SK-N-SH (cell line): ENCODE data around the gene CMTM2. TPM values are rescaled to one million over a fixed set of nuclear protein-coding genes. Genes with fewer than 3 reads are reported as not detected.

Experiments used
- CTCF ChIA-PET: fragments of 300-600, 350-600 bp; formaldehyde crosslinking; extraction: SDS; loops from one replicate; lab custom pipeline; 2021; lab: Yijun Ruan, JAX
- POLR2A ChIA-PET: fragments of 350-600 bp; sonication (Branson Sonifier 250); formaldehyde crosslinking; extraction: SDS; loops from one replicate; lab custom pipeline; 2020; ENCODE audit warnings: antibody characterized with exemption, inconsistent platforms; lab: Yijun Ruan, JAX
- DNase-seq: peaks from one replicate; pipeline ENCODE4 v3.0.0; 2012
- H2AFZ ChIP-seq: fragments of 200-600 bp; sonication (generic); 2 replicates; pipeline ENCODE4 v1.8.1; 2016; ENCODE audit warnings: antibody characterized with exemption, mild to moderate bottlenecking, low read depth
- H3F3A ChIP-seq: fragments of 200-600 bp; sonication (generic); replicated peaks from 2 replicates; pipeline ENCODE3; 2016; ENCODE audit warnings: antibody characterized with exemption, mild to moderate bottlenecking; ENCODE audit not compliant: insufficient read depth
- H3K27ac ChIP-seq, 2 experiments: fragments of 200-500 bp in 1 of 2; fragments of 200-600 bp in 1 of 2; sonication (Bioruptor generic) in 1 of 2; sonication (generic), shearing (Covaris generic) in 1 of 2; 2 replicates each; pipeline versions ENCODE4 v1.5.1 to v1.6.1; 2014 to 2016; ENCODE audit warnings: low read depth in 2 of 2, inconsistent platforms in 1 of 2, low read length in 1 of 2, mild to moderate bottlenecking in 1 of 2, mixed read lengths in 1 of 2
- H3K27me3 ChIP-seq: fragments of 200-600 bp; sonication (generic), shearing (Covaris generic); 2 replicates; pipeline ENCODE4 v1.6.1; 2016; ENCODE audit warnings: mixed run types; ENCODE audit not compliant: insufficient read depth
- H3K36me3 ChIP-seq, 2 experiments: fragments of 200-500 bp in 1 of 2; fragments of 200-600 bp in 1 of 2; sonication (Bioruptor generic) in 1 of 2; sonication (generic) in 1 of 2; replicated peaks in 1 of 2; 2 replicates each; pipeline versions ENCODE3 to v1.5.1; 2014 to 2016; ENCODE audit warnings: low read length in 1 of 2, mild to moderate bottlenecking in 1 of 2; ENCODE audit not compliant: insufficient read depth in 2 of 2, control insufficient read depth in 1 of 2
- H3K4me1 ChIP-seq, 2 experiments: fragments of 200-500 bp in 1 of 2; fragments of 200-600 bp in 1 of 2; sonication (Bioruptor generic) in 1 of 2; sonication (generic), shearing (Covaris generic) in 1 of 2; 2 replicates each; pipeline versions ENCODE4 v1.5.1 to v1.6.1; 2014 to 2016; ENCODE audit warnings: low read depth in 1 of 2, low read length in 1 of 2, mixed run types in 1 of 2; ENCODE audit not compliant: insufficient read depth in 2 of 2, control insufficient read depth in 1 of 2
- H3K4me2 ChIP-seq: fragments of 200-600 bp; sonication (generic), shearing (Covaris generic); 2 replicates; pipeline ENCODE4 v1.6.1; 2017; ENCODE audit warnings: mixed run types
- H3K4me3 ChIP-seq, 2 experiments: fragments of 200-500 bp in 1 of 2; fragments of 200-600 bp in 1 of 2; sonication (Bioruptor generic) in 1 of 2; sonication (generic), shearing (Covaris generic) in 1 of 2; 2 replicates each; pipeline versions ENCODE4 v1.5.1 to v1.8.1; 2014 to 2016; ENCODE audit warnings: low read depth in 2 of 2, inconsistent platforms in 1 of 2, low read length in 1 of 2, mild to moderate bottlenecking in 1 of 2, mixed read lengths in 1 of 2, moderate library complexity in 1 of 2
- H3K79me2 ChIP-seq: fragments of 200-600 bp; sonication (generic); 2 replicates; pipeline ENCODE4 v1.8.1; 2017; ENCODE audit warnings: mild to moderate bottlenecking; ENCODE audit not compliant: insufficient read depth
- H3K9ac ChIP-seq: fragments of 200-600 bp; sonication (generic); 2 replicates; pipeline ENCODE4 v1.6.1; 2017; ENCODE audit warnings: mixed run types
- H3K9me2 ChIP-seq: fragments of 200-600 bp; sonication (generic); 2 replicates; pipeline ENCODE4 v1.6.1; 2017; ENCODE audit warnings: mixed run types
- H3K9me3 ChIP-seq: fragments of 200-600 bp; sonication (generic); 2 replicates; pipeline ENCODE4 v1.6.1; 2017; ENCODE audit warnings: mixed run types, mild to moderate bottlenecking, moderate library complexity
- H4K20me1 ChIP-seq: fragments of 200-600 bp; sonication (generic); 2 replicates; pipeline ENCODE4 v1.6.1; 2017; ENCODE audit warnings: mild to moderate bottlenecking, mixed run types; ENCODE audit not compliant: insufficient read depth
- CTCF ChIP-seq: fragments of 200-600 bp; sonication (generic); IDR thresholded peaks from 2 replicates; pipeline ENCODE4 v1.6.1; 2017; ENCODE audit warnings: antibody characterized with exemption, mild to moderate bottlenecking, moderate library complexity
- FOSL2 ChIP-seq: IDR thresholded peaks from 2 replicates; pipeline ENCODE4 v1.4.0; 2012; ENCODE audit warnings: low read depth, mild to moderate bottlenecking, moderate library complexity, borderline replicate concordance
- FOXM1 ChIP-seq: IDR thresholded peaks from 2 replicates; pipeline ENCODE4 v1.4.0; 2012; ENCODE audit warnings: low read depth, mild to moderate bottlenecking
- GABPA ChIP-seq: IDR thresholded peaks from 2 replicates; pipeline ENCODE4 v1.4.0; 2012; ENCODE audit warnings: low read depth, mild to moderate bottlenecking
- NRF1 ChIP-seq: IDR thresholded peaks from 2 replicates; pipeline ENCODE4 v1.6.1; 2012; ENCODE audit warnings: low read depth, mild to moderate bottlenecking, low read length
- PBX3 ChIP-seq: IDR thresholded peaks from 2 replicates; pipeline ENCODE4; 2012
- RAD21 ChIP-seq: IDR thresholded peaks from 2 replicates; pipeline ENCODE4 v1.6.1; 2012; ENCODE audit warnings: mild to moderate bottlenecking, low read length
- RCOR1 ChIP-seq: fragments of 150-350 bp; IDR thresholded peaks from 2 replicates; pipeline ENCODE4 v1.6.1; 2017; ENCODE audit warnings: antibody characterized with exemption, low read length
- RFX5 ChIP-seq: IDR thresholded peaks from 2 replicates; pipeline ENCODE4 v1.6.1; 2012; ENCODE audit warnings: mild to moderate bottlenecking, improper control_type of control experiment, low read length
- SMC3 ChIP-seq: IDR thresholded peaks from 2 replicates; pipeline ENCODE4 v1.6.1; 2012; ENCODE audit warnings: low read depth, low read length, improper control_type of control experiment
- TAF1 ChIP-seq: IDR thresholded peaks from 2 replicates; pipeline ENCODE4 v1.6.1; 2012; ENCODE audit warnings: low read depth, mild to moderate bottlenecking, low read length, moderate library complexity, borderline replicate concordance
- WGBS: methylation state at CpG from one replicate; pipeline ENCODE4 v1.1.6; 2017; ENCODE audit warnings: low lambda C conversion rate; 5-methylcytosine and 5-hydroxymethylcytosine counted together
- polyA plus RNA-seq, 3 experiments: library from polyadenylated mRNA; depleted of rRNA; stranded (reverse); fragments of >200 nt; gene quantifications; 2 replicates each; pipeline ENCODE4 v1.2.3, GENCODE V29; 2012

The CMTM2 gene
- polyA plus RNA-seq, 1 of the 3 experiments (the other 2 are of a cell fraction), result not detected

DNA sequence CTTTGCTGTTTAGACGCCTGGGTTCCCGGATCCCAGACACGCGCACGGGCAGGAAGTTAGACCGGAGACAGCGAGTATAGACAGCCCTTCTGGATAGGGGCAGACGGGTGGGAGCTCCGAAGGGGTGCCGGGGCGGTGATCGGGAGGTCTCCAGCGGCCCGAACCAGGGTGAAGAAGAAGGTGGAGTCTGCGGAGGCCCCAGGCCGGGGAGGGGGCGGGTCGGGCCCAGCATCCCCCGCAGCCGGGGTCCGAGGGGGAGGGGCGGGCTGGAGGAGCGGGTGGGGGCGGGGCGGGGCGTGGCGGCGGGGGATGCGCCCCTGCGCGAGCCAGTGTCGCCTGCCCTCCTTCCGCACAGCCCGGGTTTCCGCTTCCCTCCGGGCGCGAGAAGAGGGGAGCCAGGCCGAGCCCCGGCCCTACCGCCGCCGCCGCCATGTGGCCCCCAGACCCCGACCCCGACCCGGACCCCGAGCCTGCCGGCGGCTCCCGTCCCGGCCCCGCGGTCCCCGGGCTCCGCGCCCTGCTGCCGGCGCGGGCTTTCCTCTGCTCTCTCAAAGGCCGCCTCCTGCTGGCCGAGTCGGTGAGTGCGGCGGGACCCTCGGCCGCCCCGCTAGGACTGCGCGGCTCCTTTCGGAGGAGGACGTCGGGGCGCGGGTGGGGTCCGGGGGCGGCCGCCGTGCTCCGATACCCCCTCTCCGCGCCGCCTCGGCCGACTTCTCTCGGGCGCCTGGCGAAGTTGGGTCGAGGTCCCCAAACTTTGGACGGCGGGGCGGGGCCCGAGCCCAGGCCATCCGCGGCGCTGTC, 25.3 kb downstream of the CMTM2 start, which contains the start of gene CMTM3:
CMTM3 (plus strand) TSS at position 329 of the 801 bp plus-strand sequence; CDS start at position 431, 102 bp downstream.
- peaks cover 48% of the 10 kb centered on the region for H3K79me2 ChIP-seq
- peak within 1 kb of the TSS; percentile 70 to 90 for H3K27ac ChIP-seq
- 4% methylated on average over 16 of the region's 96 CpGs for WGBS
- peak; percentile 98 for DNase-seq
- H3K9me3 ChIP-seq, result no peaks in the 10 kb centered on the region
- H3K36me3 ChIP-seq, result peaks cover 3 to 4% of the 10 kb centered on the region in 2 experiments
- ChIA-PET POLR2A (interaction anchor here (1.2 to 1.3 kb wide), 2 partner anchors 52 to 198 kb away, joined by 4 to 6 read pairs; partner anchors contain the start of gene CKLF), CTCF (interaction anchor here (0.6 to 2.5 kb wide), 18 partner anchors 8 to 348 kb away, joined by 3 to 11 read pairs (median 4); partner anchors contain the start of gene NAE1)
- peak within 1 kb of the TSS; percentile 96 for H3K4me2 ChIP-seq
- H2AFZ ChIP-seq, result peak within 1 kb of the TSS; percentile 85
- H3K9me2 ChIP-seq, result no peaks in the 10 kb centered on the region
- H3K4me1 ChIP-seq, result peaks cover 8 to 22% of the 10 kb centered on the region in 2 experiments; a peak in 3 of 4 replicates
- no peaks in the 10 kb centered on the region for H3K27me3 ChIP-seq
- peak within 1 kb of the TSS; percentile 67 to 81 for H3K4me3 ChIP-seq
- H3K9ac ChIP-seq, result peak within 1 kb of the TSS; percentile 94
- H3F3A ChIP-seq, result peaks cover 16% of the 10 kb centered on the region
- no peak for TF ChIP-seq PBX3
- TF ChIP-seq FOSL2, result no peak
- TF ChIP-seq TAF1, result peak; percentile 49; the same call in 1 of the 2 replicates
- TF ChIP-seq GABPA, result no peak; the same call in 1 of the 2 replicates
- TF ChIP-seq RAD21, result peak; percentile 34; the same call in 1 of the 2 replicates
- no peak for TF ChIP-seq FOXM1
- peak; percentile 66 for TF ChIP-seq CTCF
- no peak for TF ChIP-seq RCOR1
- peak; percentile 40 for TF ChIP-seq SMC3
- TF ChIP-seq NRF1, result peak; percentile 28; the same call in 1 of the 2 replicates
- no peak for TF ChIP-seq RFX5
- H4K20me1 ChIP-seq, result peaks cover 24% of the 10 kb centered on the region; the same call in 1 of the 2 replicates
